ENCODE measurements around the gene DTX3L.
"Not testable (repeated sequence)": the region's sequence is repeated elsewhere in the genome, so short reads cannot be mapped to it uniquely, and the experiment has no call there.

Gene DTX3L

DNA sequence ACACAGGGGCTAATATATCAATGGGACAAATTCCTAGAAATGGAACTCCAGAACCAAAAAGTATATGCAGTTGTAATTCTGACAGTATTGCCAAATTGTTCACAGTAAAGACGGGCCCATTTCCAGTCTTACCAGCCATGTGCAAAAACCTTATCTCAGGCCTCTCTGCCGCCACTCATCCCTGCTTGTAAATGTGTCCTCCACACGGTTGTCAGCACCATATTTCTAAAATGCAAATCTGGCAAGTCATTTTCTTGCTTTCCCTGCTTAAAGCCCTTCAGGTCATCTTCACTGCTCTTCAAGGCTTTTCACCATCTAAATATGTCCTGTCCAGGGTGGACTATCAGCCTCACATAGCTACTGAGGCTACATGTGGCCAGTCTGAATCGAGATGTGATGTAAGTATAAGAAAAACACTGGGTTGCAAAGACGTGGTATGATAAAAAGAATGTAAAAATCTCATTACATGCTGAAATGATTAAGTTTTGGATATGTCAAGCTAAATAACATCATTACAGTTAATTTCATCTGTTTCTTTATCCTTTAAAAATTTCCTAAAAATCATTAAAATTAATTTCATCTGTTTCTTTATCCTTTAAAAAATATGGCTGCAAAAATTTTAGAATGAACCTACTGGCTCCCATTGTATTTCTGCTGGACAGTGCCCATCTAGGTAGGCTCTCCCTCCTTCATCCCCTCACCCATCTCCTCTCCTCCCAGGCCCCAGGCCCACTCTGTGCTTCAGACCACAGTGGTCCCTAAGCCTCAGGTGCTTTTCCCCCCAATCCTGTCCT lies 1.0 kb upstream of the DTX3L start:
- Histone ChIP-seq H3K4me3 (ENCODE audit: low read depth in 1 of 2, low read length in 2 of 2) (peak overlapping the region; percentile 77 to 78), H3K36me3 (ENCODE audit: insufficient read depth, low read length) (peaks cover 34% of the 10 kb centered on the region), H3K9ac (ENCODE audit: low read length) (peak overlapping the region; percentile 89), H3K4me1 (ENCODE audit: insufficient read depth, low read length) (peaks cover 25% of the 10 kb centered on the region), H3K27ac (ENCODE audit: low read depth, low read length) (peak overlapping the region; percentile 93), H3K27me3 (ENCODE audit: control insufficient read depth in 1 of 2, insufficient read depth in 2 of 2, low read length in 2 of 2) (no peaks in the 10 kb centered on the region), H3K9me3 (ENCODE audit: low read length) (no peaks in the 10 kb centered on the region)

DNA sequence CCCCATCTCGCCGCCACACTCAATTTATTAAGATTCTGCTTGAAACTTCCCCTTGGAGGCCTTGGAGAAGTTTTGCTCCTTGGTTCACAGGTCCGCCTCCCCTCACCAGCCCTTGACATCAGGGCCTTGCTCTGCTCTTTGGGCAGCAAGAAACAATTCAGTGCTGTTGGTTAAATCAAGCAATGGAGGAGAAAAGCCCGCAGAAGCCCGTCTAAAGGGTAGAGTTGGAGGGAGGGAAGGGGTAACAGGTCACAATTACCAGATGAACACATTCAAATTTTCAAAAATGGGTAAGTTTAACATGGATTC lies 467 bp upstream of the DTX3L start:
- Histone ChIP-seq H3K36me3 (ENCODE audit: insufficient read depth, low read length) (peaks cover 29% of the 10 kb centered on the region), H3K4me1 (ENCODE audit: insufficient read depth, low read length) (peaks cover 29% of the 10 kb centered on the region), H3K27me3 (ENCODE audit: control insufficient read depth in 1 of 2, insufficient read depth in 2 of 2, low read length in 2 of 2) (no peaks in the 10 kb centered on the region), H3K27ac (ENCODE audit: low read depth, low read length) (peak overlapping the region; percentile 93), H3K4me3 (ENCODE audit: low read depth in 1 of 2, low read length in 2 of 2) (peak overlapping the region; percentile 77 to 78), H3K9me3 (ENCODE audit: low read length) (no peaks in the 10 kb centered on the region), H3K9ac (ENCODE audit: low read length) (peak overlapping the region; percentile 89)

DNA sequence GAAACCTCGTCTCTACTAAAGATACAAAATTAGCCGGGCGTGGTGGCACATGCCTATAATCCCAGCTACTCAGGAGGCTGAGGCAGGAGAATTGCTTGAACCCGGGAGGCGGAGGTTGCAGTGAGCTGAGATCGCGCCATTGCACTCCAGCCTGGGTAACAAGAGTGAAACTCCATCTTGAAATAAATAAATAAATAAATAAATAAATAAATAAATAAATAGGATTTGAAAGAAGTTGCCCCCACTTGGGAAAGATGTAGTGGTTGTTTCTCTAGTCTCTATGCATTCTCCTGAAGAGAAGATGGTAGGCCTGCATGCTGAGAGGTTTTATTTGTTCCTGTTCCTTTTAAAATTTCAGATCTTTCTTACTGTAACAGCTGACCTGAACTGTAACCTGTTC lies 4.0 kb downstream of the DTX3L start:
- Histone ChIP-seq H3K4me1 (ENCODE audit: insufficient read depth, low read length) (peaks cover 26% of the 10 kb centered on the region), H3K36me3 (ENCODE audit: insufficient read depth, low read length) (peaks cover 49% of the 10 kb centered on the region)
- H3K9ac ChIP-seq (ENCODE audit: low read length); H3K27me3 ChIP-seq (ENCODE audit: control insufficient read depth in 1 of 2, insufficient read depth in 2 of 2, low read length in 2 of 2); H3K4me3 ChIP-seq (ENCODE audit: low read depth in 1 of 2, low read length in 2 of 2); H3K9me3 ChIP-seq (ENCODE audit: low read length); H3K27ac ChIP-seq (ENCODE audit: low read depth, low read length): not testable (repeated sequence)

DNA sequence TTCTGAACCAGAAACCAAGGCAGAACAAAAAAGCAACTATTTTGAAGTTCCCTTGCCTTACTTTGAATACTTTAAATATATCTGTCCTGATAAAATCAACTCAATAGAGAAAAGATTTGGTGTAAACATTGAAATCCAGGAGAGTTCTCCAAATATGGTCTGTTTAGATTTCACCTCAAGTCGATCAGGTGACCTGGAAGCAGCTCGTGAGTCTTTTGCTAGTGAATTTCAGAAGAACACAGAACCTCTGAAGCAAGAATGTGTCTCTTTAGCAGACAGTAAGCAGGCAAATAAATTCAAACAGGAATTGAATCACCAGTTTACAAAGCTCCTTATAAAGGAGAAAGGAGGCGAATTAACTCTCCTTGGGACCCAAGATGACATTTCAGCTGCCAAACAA lies 4.6 kb downstream of the DTX3L start:
- no peaks in the 10 kb centered on the region for H3K9me3 ChIP-seq (ENCODE audit: low read length)
- H3K27ac ChIP-seq (ENCODE audit: low read depth, low read length): peak overlapping the region; percentile 67
- no peak overlapping the region for H3K4me3 ChIP-seq (ENCODE audit: low read depth in 1 of 2, low read length in 2 of 2)
- H3K27me3 ChIP-seq (ENCODE audit: control insufficient read depth in 1 of 2, insufficient read depth in 2 of 2, low read length in 2 of 2): no peaks in the 10 kb centered on the region
- H3K4me1 ChIP-seq (ENCODE audit: insufficient read depth, low read length): peaks cover 20% of the 10 kb centered on the region
- peaks cover 49% of the 10 kb centered on the region for H3K36me3 ChIP-seq (ENCODE audit: insufficient read depth, low read length)
- no peak overlapping the region for H3K9ac ChIP-seq (ENCODE audit: low read length)

DNA sequence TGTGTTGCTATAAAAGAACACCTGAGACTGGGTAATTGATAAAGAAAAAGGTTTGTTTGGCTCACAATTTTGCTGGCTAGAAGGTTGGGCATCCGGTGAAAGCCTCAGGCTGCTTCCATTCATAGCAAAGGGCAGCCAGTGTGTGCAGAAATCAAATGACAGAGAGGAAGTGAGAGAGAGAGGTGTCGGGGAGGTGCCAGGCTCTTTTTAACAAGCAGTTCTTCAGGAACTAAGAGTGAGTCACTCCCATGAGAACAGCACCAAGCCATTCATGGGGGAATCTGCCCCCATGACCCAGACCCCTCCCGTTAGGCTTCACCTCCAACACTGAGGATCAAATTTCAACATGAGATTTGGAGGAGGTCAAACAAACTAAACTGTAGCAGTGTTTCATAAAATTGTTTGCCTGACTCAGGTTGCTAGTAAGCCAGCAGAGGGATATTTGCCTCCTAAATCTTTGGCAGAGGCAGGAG lies 8.8 kb downstream of the DTX3L start:
- Histone ChIP-seq H3K27ac (ENCODE audit: low read depth, low read length) (no peak overlapping the region), H3K4me1 (ENCODE audit: insufficient read depth, low read length) (peaks cover 16% of the 10 kb centered on the region)

DNA sequence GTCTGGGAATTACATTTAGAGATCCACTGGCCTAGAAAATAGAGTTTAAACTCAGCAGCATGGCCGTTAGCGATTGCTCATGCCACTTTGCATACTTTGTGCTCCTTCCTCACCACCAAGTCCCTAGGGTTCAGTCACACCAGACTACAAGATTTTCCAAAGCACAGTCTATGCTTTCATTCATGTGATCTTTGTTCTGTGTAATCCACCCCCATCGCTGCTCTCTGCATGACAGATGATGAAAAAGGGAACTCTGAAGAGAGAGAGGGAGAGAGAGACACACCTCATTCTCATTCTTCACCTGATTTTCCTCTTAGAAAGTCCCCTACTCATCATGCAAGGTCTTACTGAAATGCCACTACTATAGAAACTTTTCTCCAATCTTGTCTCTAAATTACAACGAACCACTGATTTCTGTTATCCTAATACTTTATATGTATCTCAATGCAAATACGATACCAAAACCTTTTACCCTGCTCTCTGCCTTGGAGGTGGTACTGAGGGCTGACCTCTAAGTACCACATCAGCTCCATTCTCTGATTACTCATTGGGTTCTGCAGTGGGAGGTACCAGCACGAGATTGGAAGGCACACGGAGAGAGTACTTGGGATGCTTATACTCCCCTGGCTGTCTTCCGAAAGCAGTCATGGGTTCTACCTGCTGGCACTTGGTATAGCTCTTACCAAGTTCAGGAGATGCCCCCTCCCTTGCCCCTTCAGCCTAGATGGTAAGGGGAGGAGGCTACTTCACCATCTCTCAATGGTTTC lies 12.2 kb downstream of the DTX3L start:
- H3K9ac ChIP-seq (ENCODE audit: low read length): no peak overlapping the region
- no peak overlapping the region for H3K4me3 ChIP-seq (ENCODE audit: low read depth in 1 of 2, low read length in 2 of 2)
- H3K27ac ChIP-seq (ENCODE audit: low read depth, low read length): peak overlapping the region; percentile 33
- no peaks in the 10 kb centered on the region for H3K27me3 ChIP-seq (ENCODE audit: control insufficient read depth in 1 of 2, insufficient read depth in 2 of 2, low read length in 2 of 2)
- H3K36me3 ChIP-seq (ENCODE audit: insufficient read depth, low read length): peaks cover 9% of the 10 kb centered on the region
- H3K9me3 ChIP-seq (ENCODE audit: low read length): no peaks in the 10 kb centered on the region
- H3K4me1 ChIP-seq (ENCODE audit: insufficient read depth, low read length): no peaks in the 10 kb centered on the region

More for the DNA sequence above, 8.8 kb downstream of the DTX3L start:
- Histone ChIP-seq H3K9me3 (ENCODE audit: low read length) (no peaks in the 10 kb centered on the region), H3K4me3 (ENCODE audit: low read depth in 1 of 2, low read length in 2 of 2) (no peak overlapping the region), H3K36me3 (ENCODE audit: insufficient read depth, low read length) (peaks cover 28% of the 10 kb centered on the region), H3K27me3 (ENCODE audit: control insufficient read depth in 1 of 2, insufficient read depth in 2 of 2, low read length in 2 of 2) (no peaks in the 10 kb centered on the region), H3K9ac (ENCODE audit: low read length) (no peak overlapping the region)

DNA sequence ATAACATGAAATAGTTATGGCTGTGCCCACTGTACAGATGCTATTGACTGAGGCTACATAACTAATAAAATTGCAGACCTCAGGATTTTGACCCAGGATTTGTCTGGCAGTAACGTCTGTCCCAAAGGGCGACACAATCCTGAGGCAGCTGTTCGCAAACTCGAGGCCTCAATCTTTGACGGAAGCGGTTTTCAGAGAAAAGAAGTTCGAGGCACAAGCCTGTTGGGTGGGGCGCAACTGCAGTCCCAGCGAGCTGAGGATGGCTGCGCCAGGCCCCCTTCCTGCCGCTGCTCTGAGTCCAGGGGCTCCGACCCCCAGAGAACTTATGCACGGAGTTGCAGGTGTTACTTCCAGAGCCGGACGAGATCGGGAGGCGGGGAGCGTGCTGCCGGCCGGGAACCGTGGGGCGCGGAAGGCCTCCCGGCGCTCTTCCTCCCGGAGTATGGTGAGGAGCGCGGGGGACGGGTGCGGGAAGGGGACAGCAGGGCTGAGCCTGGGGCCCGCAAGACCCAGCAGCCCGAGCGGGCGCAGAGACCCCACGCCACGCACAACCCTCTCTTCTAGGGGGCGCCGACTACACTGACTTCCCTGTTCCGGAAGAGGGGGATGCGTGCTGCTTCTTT lies 13.4 kb downstream of the DTX3L start, which contains the start of gene PARP15:
TSS of gene PARP15 (plus strand) at position 242 of the 623 bp plus-strand sequence. CDS start at position 260, 18 bp downstream.
- Histone ChIP-seq H3K36me3 (ENCODE audit: insufficient read depth, low read length) (peaks cover under 1% of the 10 kb centered on the region), H3K9me3 (ENCODE audit: low read length) (peaks cover 6% of the 10 kb centered on the region), H3K27ac (ENCODE audit: low read depth, low read length) (peak within 1 kb of the TSS; percentile 59), H3K27me3 (ENCODE audit: control insufficient read depth in 1 of 2, insufficient read depth in 2 of 2, low read length in 2 of 2) (no peaks in the 10 kb centered on the region), H3K4me1 (ENCODE audit: insufficient read depth, low read length) (no peaks in the 10 kb centered on the region), H3K4me3 (ENCODE audit: low read depth in 1 of 2, low read length in 2 of 2) (peak within 1 kb of the TSS; percentile 38 to 53), H3K9ac (ENCODE audit: low read length) (peak within 1 kb of the TSS; percentile 37)

DNA sequence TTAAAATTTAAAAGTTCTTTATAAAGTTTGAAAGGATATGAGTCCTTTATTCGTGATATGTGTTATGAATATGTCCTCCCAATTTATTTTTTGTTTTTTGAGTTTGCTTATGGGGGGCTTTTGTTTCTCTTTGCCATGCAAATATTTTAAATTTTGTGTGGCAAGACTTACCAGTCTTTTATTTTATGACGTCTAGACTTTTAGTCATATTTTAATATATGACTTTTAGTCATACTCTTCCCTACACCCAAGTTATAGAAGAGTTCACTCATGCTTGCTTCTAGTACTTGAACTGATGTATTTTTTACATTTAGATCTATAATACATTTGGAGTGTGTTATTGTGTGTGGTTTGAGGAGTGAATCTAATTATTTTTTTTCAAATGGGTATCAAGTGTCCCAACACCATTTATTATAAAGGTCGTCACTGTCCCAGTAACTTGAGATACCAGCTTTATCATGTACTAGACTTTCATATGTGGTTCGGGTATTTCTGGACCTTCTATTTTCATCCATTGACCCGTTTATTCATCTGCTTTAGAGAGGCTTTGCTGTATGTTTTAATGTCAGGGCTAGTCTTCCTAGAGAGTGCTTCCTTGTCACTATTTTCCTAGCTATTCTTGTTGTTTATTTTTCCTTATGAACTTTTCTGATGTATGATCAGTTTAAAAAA lies 14.1 kb downstream of the DTX3L start:
- Histone ChIP-seq H3K4me3 (ENCODE audit: low read depth in 1 of 2, low read length in 2 of 2) (peak overlapping the region; percentile 38 to 53), H3K27ac (ENCODE audit: low read depth, low read length) (no peak overlapping the region), H3K36me3 (ENCODE audit: insufficient read depth, low read length) (no peaks in the 10 kb centered on the region), H3K4me1 (ENCODE audit: insufficient read depth, low read length) (no peaks in the 10 kb centered on the region), H3K9ac (ENCODE audit: low read length) (no peak overlapping the region), H3K27me3 (ENCODE audit: control insufficient read depth in 1 of 2, insufficient read depth in 2 of 2, low read length in 2 of 2) (no peaks in the 10 kb centered on the region), H3K9me3 (ENCODE audit: low read length) (peaks cover 6% of the 10 kb centered on the region)

DNA sequence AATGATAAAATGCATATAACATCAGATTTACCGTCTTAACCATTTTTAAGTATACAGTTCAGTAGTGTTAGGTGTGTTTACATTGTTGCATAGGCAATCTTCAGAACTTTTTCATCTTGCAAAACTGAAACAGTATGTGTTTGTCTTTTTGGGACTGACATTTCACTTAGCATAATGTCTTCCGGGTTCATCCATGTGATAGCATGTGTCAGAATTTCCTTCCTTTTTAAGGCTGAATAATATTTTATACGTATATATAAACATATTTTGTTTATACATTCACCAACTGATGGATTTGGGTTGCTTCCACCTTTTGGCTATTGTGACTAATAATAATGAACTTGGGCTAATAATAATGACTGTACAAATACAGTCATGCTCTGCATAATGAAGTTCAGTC lies 16.3 kb downstream of the DTX3L start:
- Histone ChIP-seq H3K36me3 (ENCODE audit: insufficient read depth, low read length) (no peaks in the 10 kb centered on the region), H3K27me3 (ENCODE audit: control insufficient read depth in 1 of 2, insufficient read depth in 2 of 2, low read length in 2 of 2) (no peaks in the 10 kb centered on the region), H3K4me1 (ENCODE audit: insufficient read depth, low read length) (no peaks in the 10 kb centered on the region), H3K9ac (ENCODE audit: low read length) (no peak overlapping the region), H3K4me3 (ENCODE audit: low read depth in 1 of 2, low read length in 2 of 2) (no peak overlapping the region), H3K9me3 (ENCODE audit: low read length) (peaks cover 6% of the 10 kb centered on the region), H3K27ac (ENCODE audit: low read depth, low read length) (no peak overlapping the region)

DNA sequence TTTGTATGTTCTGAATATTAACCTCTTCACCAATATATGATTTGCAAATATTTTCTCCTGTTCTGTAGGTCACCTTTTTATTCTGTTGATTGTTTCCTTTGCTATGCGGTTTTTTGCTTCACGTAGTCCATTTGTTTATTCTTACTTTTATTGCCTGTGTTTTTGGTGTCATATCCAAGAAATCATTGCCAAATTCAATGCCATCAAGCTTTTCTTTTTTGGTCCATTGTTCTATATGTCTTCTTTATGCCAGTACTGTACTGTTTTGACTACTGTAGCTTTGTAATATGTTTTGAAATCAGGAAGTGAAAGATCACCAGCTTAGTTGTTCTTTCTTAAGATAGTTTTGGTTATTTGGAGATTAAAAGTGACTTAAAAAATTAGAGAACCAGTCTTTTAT lies 17.5 kb downstream of the DTX3L start:
- Histone ChIP-seq H3K4me1 (ENCODE audit: insufficient read depth, low read length) (no peaks in the 10 kb centered on the region), H3K27me3 (ENCODE audit: control insufficient read depth in 1 of 2, insufficient read depth in 2 of 2, low read length in 2 of 2) (no peaks in the 10 kb centered on the region), H3K9me3 (ENCODE audit: low read length) (peaks cover 6% of the 10 kb centered on the region), H3K27ac (ENCODE audit: low read depth, low read length) (no peak overlapping the region), H3K36me3 (ENCODE audit: insufficient read depth, low read length) (no peaks in the 10 kb centered on the region), H3K9ac (ENCODE audit: low read length) (no peak overlapping the region), H3K4me3 (ENCODE audit: low read depth in 1 of 2, low read length in 2 of 2) (no peak overlapping the region)

DNA sequence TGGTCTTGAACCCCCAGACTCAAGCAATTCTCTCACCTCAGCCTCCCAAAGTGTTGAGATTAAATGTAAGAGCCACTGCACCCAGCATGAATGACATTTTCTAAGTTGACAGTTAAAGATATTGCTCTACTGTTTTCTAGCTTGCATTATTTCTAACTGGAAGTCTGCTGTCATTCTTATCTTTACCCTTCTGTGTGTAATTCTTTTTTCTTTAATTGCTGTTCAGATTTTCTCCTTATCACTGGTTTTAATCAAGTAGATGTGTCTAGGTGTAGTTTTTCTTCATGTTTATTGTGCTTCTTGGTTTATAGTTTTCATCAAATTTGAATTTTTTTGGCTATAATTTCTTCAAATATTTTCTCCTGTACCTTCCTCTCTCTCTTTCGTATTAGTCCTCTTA lies 18.3 kb downstream of the DTX3L start:
- Histone ChIP-seq H3K27ac (ENCODE audit: low read depth, low read length) (no peak overlapping the region), H3K36me3 (ENCODE audit: insufficient read depth, low read length) (no peaks in the 10 kb centered on the region), H3K4me1 (ENCODE audit: insufficient read depth, low read length) (no peaks in the 10 kb centered on the region), H3K9ac (ENCODE audit: low read length) (no peak overlapping the region), H3K27me3 (ENCODE audit: control insufficient read depth in 1 of 2, insufficient read depth in 2 of 2, low read length in 2 of 2) (no peaks in the 10 kb centered on the region), H3K4me3 (ENCODE audit: low read depth in 1 of 2, low read length in 2 of 2) (no peak overlapping the region), H3K9me3 (ENCODE audit: low read length) (peaks cover 6% of the 10 kb centered on the region)

Data from muscle layer of colon (tissue), 2 donors.